Measurements from ENCODE around the gene YWHAG. TPM values are rescaled to one million over a fixed set of nuclear protein-coding genes. Genes with fewer than 3 reads are reported as not detected.
"Not testable (repeated sequence)": the region's sequence is repeated elsewhere in the genome, so short reads cannot be mapped to it uniquely, and the experiment has no call there.

Gene YWHAG
- total RNA-seq, 4 donors from 2014 or later = 40.5 to 74.3 (median 53.6) TPM

- TF ChIP-seq CTCF (IDR thresholded peaks at IDR 0.05) = no peak
- TF ChIP-seq POLR2A (IDR thresholded peaks at IDR 0.05) = no peak
- Histone ChIP-seq H3K27me3 (no peaks in the 10 kb centered on the region), H3K4me3 (no peak overlapping the region), H3K36me3 (no peaks in the 10 kb centered on the region), H3K27ac (no peak overlapping the region), H3K9me3 (no peaks in the 10 kb centered on the region), H3K4me1 (peaks cover 0 to 18% (median 4%) of the 10 kb centered on the region in 4 donors)
- no peak for DNase-seq
These were observed 41.5 kb upstream of the YWHAG start for GRCh38 chr7:76400248-76400647.

GRCh38 chr7:76397409-76398183 lies 38.8 kb upstream of the YWHAG start:
- Histone ChIP-seq H3K27ac (peak overlapping the region in 2 of 4 donors; percentile 26 to 62), H3K9me3 (no peaks in the 10 kb centered on the region), H3K36me3 (no peaks in the 10 kb centered on the region), H3K4me3 (peak overlapping the region; percentile 41 to 64 (median 52)), H3K27me3 (no peaks in the 10 kb centered on the region), H3K4me1 (peaks cover 0 to 16% (median 6%) of the 10 kb centered on the region in 4 donors)
- TF ChIP-seq CTCF (IDR thresholded peaks at IDR 0.05) = no peak
- TF ChIP-seq POLR2A (IDR thresholded peaks at IDR 0.05) = no peak
- DNase-seq = peak; percentile 80 to 93 (median 89)

- TF ChIP-seq POLR2A (IDR thresholded peaks at IDR 0.05) (no peak), CTCF (IDR thresholded peaks at IDR 0.05) (no peak)
- Histone ChIP-seq H3K36me3 (no peaks in the 10 kb centered on the region), H3K9me3 (no peaks in the 10 kb centered on the region), H3K4me3 (peak overlapping the region; percentile 41 to 64 (median 52)), H3K4me1 (peaks cover 0 to 19% (median 7%) of the 10 kb centered on the region in 4 donors), H3K27ac (peak overlapping the region in 1 of 4 donors; percentile 26), H3K27me3 (no peaks in the 10 kb centered on the region)
- DNase-seq = no peak
These were observed 38.1 kb upstream of the YWHAG start for GRCh38 chr7:76396864-76397263.

GRCh38 chr7:76395965-76396726 lies 37.4 kb upstream of the YWHAG start:
- H3K4me3 ChIP-seq = no peak overlapping the region
- TF ChIP-seq CTCF (IDR thresholded peaks at IDR 0.05) = no peak
- no peak for TF ChIP-seq POLR2A (IDR thresholded peaks at IDR 0.05)
- no peak for DNase-seq
- no peaks in the 10 kb centered on the region for H3K9me3 ChIP-seq
- H3K27me3 ChIP-seq = no peaks in the 10 kb centered on the region
- H3K27ac ChIP-seq = no peak overlapping the region
- peaks cover 0 to 19% (median 7%) of the 10 kb centered on the region in 4 donors for H3K4me1 ChIP-seq
- no peaks in the 10 kb centered on the region for H3K36me3 ChIP-seq

GRCh38 chr7:76395605-76395964 lies 36.8 kb upstream of the YWHAG start:
- DNase-seq, H3K27ac ChIP-seq, H3K4me3 ChIP-seq, H3K9me3 ChIP-seq, H3K27me3 ChIP-seq, H3K36me3 ChIP-seq: not testable (repeated sequence)
- peaks cover 0 to 19% (median 7%) of the 10 kb centered on the region in 4 donors for H3K4me1 ChIP-seq

GRCh38 chr7:76394957-76395356 lies 36.2 kb upstream of the YWHAG start:
- H3K4me3 ChIP-seq = no peak overlapping the region
- H3K27ac ChIP-seq = no peak overlapping the region
- peaks cover 0 to 19% (median 7%) of the 10 kb centered on the region in 4 donors for H3K4me1 ChIP-seq
- TF ChIP-seq CTCF (IDR thresholded peaks at IDR 0.05) (no peak), POLR2A (IDR thresholded peaks at IDR 0.05) (no peak)
- no peaks in the 10 kb centered on the region for H3K9me3 ChIP-seq
- DNase-seq = no peak
- no peaks in the 10 kb centered on the region for H3K36me3 ChIP-seq
- no peaks in the 10 kb centered on the region for H3K27me3 ChIP-seq

All from Peyer's patch (tissue), 4 donors.